Vagina (tissue), 2 donors: ENCODE data around the gene PRUNE2. TPM values are rescaled to one million over a fixed set of nuclear protein-coding genes. Genes with fewer than 3 reads are reported as not detected.
A peak's percentile ranks its signal among the peaks of the same experiment; 100 is the strongest.

ENCODE experiments used
- DNase-seq, 2 donors: peaks; one replicate each; pipeline ENCODE4 v3.0.0-alpha.2; 2017; ENCODE audit errors: extremely low spot score in 2 of 2
- H3K27ac ChIP-seq: fragments of 200-600 bp; sonication (generic); one replicate; pipeline ENCODE4 v1.5.1; 2019
- H3K27me3 ChIP-seq: fragments of 200-600 bp; sonication (generic); one replicate; pipeline ENCODE4 v1.5.1; 2019
- H3K36me3 ChIP-seq, 2 donors: fragments of 200-600 bp; sonication (generic); one replicate each; pipeline ENCODE4 v1.5.1; 2017 to 2019
- H3K4me1 ChIP-seq: fragments of 200-600 bp; sonication (generic); one replicate; pipeline ENCODE4 v1.5.1; 2019
- H3K4me3 ChIP-seq, 2 donors: fragments of 200-600 bp; sonication (generic); 1 replicate in 1 of 2; 2 replicates in 1 of 2; pipeline ENCODE4 v1.5.1; 2016 to 2019
- H3K9me3 ChIP-seq: fragments of 200-600 bp; sonication (generic); one replicate; pipeline ENCODE4 v1.5.1; 2019
- POLR2A ChIP-seq, 2 donors: fragments of 450-650 bp; IDR thresholded peaks; one replicate each; pipeline ENCODE4 v1.6.1; 2017; ENCODE audit warnings: antibody characterized with exemption in 2 of 2, mild to moderate bottlenecking in 2 of 2, moderate library complexity in 2 of 2
- POLR2AphosphoS5 ChIP-seq, 2 donors: sonication (generic); formaldehyde crosslinking; IDR thresholded peaks; one replicate each; pipeline ENCODE4 v1.9.0; 2017; ENCODE audit warnings: antibody characterized with exemption in 2 of 2, mild to moderate bottlenecking in 2 of 2, low read depth in 1 of 2; ENCODE audit not compliant: insufficient read depth in 1 of 2
- intact Hi-C: fragments of 100-400 bp; cut with DNase I; formaldehyde crosslinking; loops from one replicate; pipeline ENCODE4 v1.15.1; 2023
- total RNA-seq: library from RNA; depleted of rRNA; stranded (reverse); fragments of >200 nt; gene quantifications from one replicate; pipeline ENCODE4 v1.2.3, GENCODE V29; 2016
- TF ChIP-seq, protein P1 (sequence below), 3 experiments: fragments of 450-650 bp in 2 of 3; fragments of 200-600 bp in 1 of 3; sonication (generic) in 1 of 3; IDR thresholded peaks; one replicate each; pipeline ENCODE4 v1.5.1; 2017 to 2019; ENCODE audit warnings: antibody characterized with exemption in 3 of 3, mild to moderate bottlenecking in 2 of 3, moderate library complexity in 2 of 3

The PRUNE2 gene
- total RNA-seq, 1 donor from 2014 or later, result 75.6 TPM

DNA sequence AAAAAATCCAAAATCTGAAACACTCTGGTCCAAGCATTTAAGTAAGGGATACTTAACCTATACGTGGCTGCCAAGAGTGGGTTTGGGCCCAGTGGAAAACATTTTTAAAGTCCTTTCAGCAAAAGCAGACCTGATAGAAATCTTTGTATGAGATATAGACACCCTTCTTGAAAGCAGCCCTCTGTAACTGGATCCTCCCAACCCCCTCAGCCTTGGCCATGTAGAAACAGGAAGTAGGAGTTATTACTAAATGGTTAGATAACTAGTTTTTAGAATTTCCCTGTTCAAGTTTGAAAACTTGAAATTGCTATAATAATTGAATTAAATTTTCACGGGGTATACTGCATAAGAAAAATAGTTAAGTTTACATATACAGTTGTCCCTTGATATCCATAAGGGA is 253.0 kb downstream of the PRUNE2 start:
- intact Hi-C loops, result no loop called here
- DNase-seq, result no peak
- Histone ChIP-seq H3K27me3 (no peaks in the 10 kb centered on the region), H3K4me3 (no peak overlapping the region), H3K4me1 (peaks cover 15% of the 10 kb centered on the region), H3K27ac (no peak overlapping the region), H3K36me3 (no peaks in the 10 kb centered on the region), H3K9me3 (no peaks in the 10 kb centered on the region)
- no peak for TF ChIP-seq POLR2AphosphoS5 (IDR thresholded peaks at IDR 0.05; ENCODE audit: insufficient read depth in 1 of 2, low read depth in 1 of 2)
- TF ChIP-seq, protein P1, sequence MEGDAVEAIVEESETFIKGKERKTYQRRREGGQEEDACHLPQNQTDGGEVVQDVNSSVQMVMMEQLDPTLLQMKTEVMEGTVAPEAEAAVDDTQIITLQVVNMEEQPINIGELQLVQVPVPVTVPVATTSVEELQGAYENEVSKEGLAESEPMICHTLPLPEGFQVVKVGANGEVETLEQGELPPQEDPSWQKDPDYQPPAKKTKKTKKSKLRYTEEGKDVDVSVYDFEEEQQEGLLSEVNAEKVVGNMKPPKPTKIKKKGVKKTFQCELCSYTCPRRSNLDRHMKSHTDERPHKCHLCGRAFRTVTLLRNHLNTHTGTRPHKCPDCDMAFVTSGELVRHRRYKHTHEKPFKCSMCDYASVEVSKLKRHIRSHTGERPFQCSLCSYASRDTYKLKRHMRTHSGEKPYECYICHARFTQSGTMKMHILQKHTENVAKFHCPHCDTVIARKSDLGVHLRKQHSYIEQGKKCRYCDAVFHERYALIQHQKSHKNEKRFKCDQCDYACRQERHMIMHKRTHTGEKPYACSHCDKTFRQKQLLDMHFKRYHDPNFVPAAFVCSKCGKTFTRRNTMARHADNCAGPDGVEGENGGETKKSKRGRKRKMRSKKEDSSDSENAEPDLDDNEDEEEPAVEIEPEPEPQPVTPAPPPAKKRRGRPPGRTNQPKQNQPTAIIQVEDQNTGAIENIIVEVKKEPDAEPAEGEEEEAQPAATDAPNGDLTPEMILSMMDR (IDR thresholded peaks at IDR 0.05), result no peak
- no peak for TF ChIP-seq POLR2A (IDR thresholded peaks at IDR 0.05)

DNA sequence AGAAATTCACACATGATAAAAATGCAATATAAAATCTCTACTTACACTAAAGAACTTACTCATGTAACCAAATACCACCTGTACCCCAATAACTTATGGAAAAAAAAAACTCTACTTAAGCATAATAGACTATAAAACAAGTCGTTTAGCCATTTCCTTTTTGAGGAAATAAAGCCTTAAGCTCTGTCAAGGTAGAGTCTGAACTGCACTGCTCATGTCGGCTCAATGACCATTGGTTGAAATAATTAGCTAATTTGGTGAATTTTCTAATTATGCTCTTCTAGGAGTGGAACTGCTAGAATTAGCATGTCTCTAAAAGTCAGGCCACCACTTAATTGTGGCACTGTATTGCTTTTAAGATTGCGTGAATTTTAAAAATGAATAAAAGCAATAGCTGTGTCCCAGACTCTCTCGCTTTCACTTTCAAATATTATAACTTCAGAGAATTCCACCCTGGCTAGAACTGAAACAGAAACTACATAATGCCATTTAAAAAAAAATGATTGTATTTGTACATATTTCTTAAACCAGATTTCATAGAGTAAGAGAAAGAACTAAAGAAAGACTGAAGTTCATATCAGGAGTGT is 254.7 kb downstream of the PRUNE2 start:
- intact Hi-C loops, result no loop called here
- H3K9me3 ChIP-seq, result no peaks in the 10 kb centered on the region
- H3K36me3 ChIP-seq, result no peaks in the 10 kb centered on the region
- H3K4me3 ChIP-seq, result peak overlapping the region; percentile 8 to 30
- DNase-seq, result no peak
- H3K27ac ChIP-seq, result no peak overlapping the region
- peaks cover 15% of the 10 kb centered on the region for H3K4me1 ChIP-seq
- no peak for TF ChIP-seq POLR2AphosphoS5 (IDR thresholded peaks at IDR 0.05; ENCODE audit: insufficient read depth in 1 of 2, low read depth in 1 of 2)
- no peak for TF ChIP-seq POLR2A (IDR thresholded peaks at IDR 0.05)
- TF ChIP-seq, protein P1 (IDR thresholded peaks at IDR 0.05), result no peak
- no peaks in the 10 kb centered on the region for H3K27me3 ChIP-seq

DNA sequence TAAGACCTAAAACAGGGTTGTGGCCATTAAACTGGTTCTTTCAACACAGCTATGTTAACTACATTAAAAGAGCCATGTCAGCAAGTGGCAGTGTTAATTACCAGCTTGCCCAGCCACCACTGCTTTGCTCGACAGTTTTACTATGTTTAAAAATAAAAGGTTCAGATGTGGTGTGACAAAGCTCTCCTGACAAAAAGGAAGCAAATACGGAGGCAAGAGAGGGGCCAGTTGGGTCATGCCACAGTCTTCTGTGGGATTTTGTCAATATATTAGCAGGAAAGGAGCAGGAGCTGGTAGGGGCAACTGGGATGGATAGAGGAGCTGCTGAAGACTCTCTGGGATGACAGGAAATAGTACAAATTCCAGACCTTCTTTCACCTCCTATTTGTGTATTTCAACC is 255.2 kb downstream of the PRUNE2 start:
- Histone ChIP-seq H3K27me3 (no peaks in the 10 kb centered on the region), H3K4me3 (peak overlapping the region in 1 of 2 donors; percentile 30), H3K36me3 (no peaks in the 10 kb centered on the region), H3K4me1 (peaks cover 15% of the 10 kb centered on the region), H3K9me3 (no peaks in the 10 kb centered on the region), H3K27ac (no peak overlapping the region)
- DNase-seq, result no peak
- intact Hi-C loops, result no loop called here
- TF ChIP-seq, protein P1 (IDR thresholded peaks at IDR 0.05), result no peak
- no peak for TF ChIP-seq POLR2AphosphoS5 (IDR thresholded peaks at IDR 0.05; ENCODE audit: insufficient read depth in 1 of 2, low read depth in 1 of 2)
- no peak for TF ChIP-seq POLR2A (IDR thresholded peaks at IDR 0.05)

DNA sequence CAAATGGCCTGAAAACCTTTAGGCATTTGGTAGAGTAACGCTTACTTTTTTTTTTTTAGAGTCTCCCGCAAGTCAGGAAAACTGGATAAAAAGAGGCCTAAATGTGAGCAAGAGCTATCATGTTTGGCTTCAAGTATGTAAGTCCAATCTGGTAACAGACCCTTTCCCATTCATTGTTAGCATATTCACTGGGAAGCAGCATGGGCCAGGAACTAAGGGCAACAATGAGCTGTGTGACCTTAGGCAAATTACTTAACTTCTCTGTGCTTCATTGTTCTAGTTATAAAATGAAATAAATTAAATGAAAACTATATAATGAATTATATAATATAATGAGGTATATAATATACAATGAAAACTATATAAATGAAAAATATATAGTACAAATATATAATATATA is 256.0 kb downstream of the PRUNE2 start:
- intact Hi-C loops, result no loop called here
- Histone ChIP-seq H3K4me1 (peaks cover 15% of the 10 kb centered on the region), H3K9me3 (no peaks in the 10 kb centered on the region), H3K36me3 (no peaks in the 10 kb centered on the region), H3K4me3 (no peak overlapping the region), H3K27me3 (no peaks in the 10 kb centered on the region), H3K27ac (no peak overlapping the region)
- no peak for DNase-seq
- TF ChIP-seq, protein P1 (IDR thresholded peaks at IDR 0.05), result no peak
- TF ChIP-seq POLR2AphosphoS5 (IDR thresholded peaks at IDR 0.05; ENCODE audit: insufficient read depth in 1 of 2, low read depth in 1 of 2) (no peak), POLR2A (IDR thresholded peaks at IDR 0.05) (no peak)

DNA sequence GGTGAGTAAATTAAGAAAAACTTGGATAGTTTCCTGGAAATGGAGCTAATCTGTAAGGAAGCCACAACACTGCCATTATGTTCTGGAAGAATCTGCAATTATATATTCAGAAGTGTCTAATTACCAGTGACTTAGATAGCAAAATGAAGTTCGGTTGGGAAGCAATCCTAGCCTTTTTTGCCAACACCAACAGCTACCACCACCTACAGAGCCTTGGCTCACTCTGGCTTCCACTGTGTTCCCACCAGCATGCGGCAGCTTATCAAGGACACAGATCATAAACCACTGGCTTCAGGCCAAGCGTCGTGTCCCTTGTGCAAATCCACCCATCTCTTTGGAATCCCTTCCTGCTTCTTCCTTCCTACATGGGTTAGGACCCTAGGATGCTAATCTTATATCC is 259.7 kb downstream of the PRUNE2 start:
- TF ChIP-seq, protein P1 (IDR thresholded peaks at IDR 0.05), result no peak
- TF ChIP-seq POLR2AphosphoS5 (IDR thresholded peaks at IDR 0.05; ENCODE audit: insufficient read depth in 1 of 2, low read depth in 1 of 2) (no peak), POLR2A (IDR thresholded peaks at IDR 0.05) (no peak)
- intact Hi-C loops, result no loop called here
- no peak overlapping the region for H3K27ac ChIP-seq
- no peak overlapping the region for H3K4me3 ChIP-seq
- H3K9me3 ChIP-seq, result no peaks in the 10 kb centered on the region
- H3K36me3 ChIP-seq, result no peaks in the 10 kb centered on the region
- H3K4me1 ChIP-seq, result peaks cover 6% of the 10 kb centered on the region
- H3K27me3 ChIP-seq, result no peaks in the 10 kb centered on the region
- no peak for DNase-seq
